ENCODE measurements around the gene TRIM28.

- TF ChIP-seq CTCF (IDR thresholded peaks at IDR 0.05; ENCODE audit: borderline replicate concordance, extremely low read depth, low read length, poor library complexity, severe bottlenecking) (no peak), EZH2 (IDR thresholded peaks at IDR 0.05; ENCODE audit: borderline replicate concordance, low read depth, low read length, severe bottlenecking) (no peak)
These were observed 32.3 kb upstream of the TRIM28 start, which contains the start of gene SLC27A5 for GRCh38 chr19:58511353-58512208.
